Activated naive CD4-positive, alpha-beta T cell treated with anti-CD3 and anti-CD28 coated beads, Interleukin-2, amount 10 ng/mL, durations not matched to agents 7 days and 5 days (primary cell): ENCODE data around the gene PPP4R3A.
"Not testable (repeated sequence)": the region's sequence is repeated elsewhere in the genome, so short reads cannot be mapped to it uniquely, and the experiment has no call there.

Experiments used
- CTCF ChIA-PET: fragments of 350-600 bp; sonication (Branson Sonifier 250); formaldehyde crosslinking; loops from one replicate; lab custom pipeline; 2021; ENCODE audit warnings: antibody characterized with exemption; lab: Charles Lee
- DNase-seq: peaks from one replicate; pipeline ENCODE4 v3.0.0-alpha.2; 2020
- H3K27ac Mint-ChIP-seq: one replicate; pipeline ENCODE4 v1.8.0; 2021; ENCODE audit warnings: mild to moderate bottlenecking, moderate library complexity, mixed read lengths
- H3K27me3 Mint-ChIP-seq: one replicate; pipeline ENCODE4 v1.8.0; 2021; ENCODE audit warnings: mild to moderate bottlenecking, mixed read lengths
- H3K36me3 Mint-ChIP-seq: one replicate; pipeline ENCODE4 v1.8.0; 2021; ENCODE audit warnings: mixed read lengths
- H3K4me1 Mint-ChIP-seq: one replicate; pipeline ENCODE4 v1.8.0; 2021; ENCODE audit warnings: mixed read lengths
- H3K4me3 Mint-ChIP-seq: one replicate; pipeline ENCODE4 v1.8.0; 2021; ENCODE audit warnings: mild to moderate bottlenecking, moderate library complexity, mixed read lengths
- H3K9me3 Mint-ChIP-seq: one replicate; pipeline ENCODE4 v1.8.0; 2021; ENCODE audit warnings: mixed read lengths

The PPP4R3A gene

DNA sequence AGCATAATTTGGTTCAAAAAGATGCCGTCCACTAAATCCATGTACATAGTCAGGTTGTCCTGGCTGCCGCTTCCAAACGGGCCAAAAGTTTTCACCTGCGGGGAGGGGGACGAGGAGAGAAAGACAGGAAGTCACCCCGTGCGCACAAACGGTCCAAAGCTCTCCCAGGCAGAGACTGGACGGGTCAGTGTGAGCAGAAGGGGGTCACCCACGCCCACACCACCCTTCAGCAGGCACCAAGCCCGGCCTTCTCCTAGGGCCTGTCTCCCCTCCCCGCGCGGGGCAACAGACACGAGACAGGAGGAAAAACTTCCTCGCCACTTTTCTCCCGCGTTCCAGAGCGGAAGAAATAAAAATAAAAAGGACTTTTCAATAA is 93.4 kb downstream of the PPP4R3A start:
- Mint-ChIP-seq H3K4me3 (peak overlapping the region; percentile 94), H3K27ac (peak overlapping the region; percentile 99), H3K9me3 (no peaks in the 10 kb centered on the region), H3K36me3 (peaks cover 43% of the 10 kb centered on the region), H3K27me3 (peaks cover 11% of the 10 kb centered on the region), H3K4me1 (peaks cover 48% of the 10 kb centered on the region)
- CTCF ChIA-PET: interaction anchor here (1.2 to 8.5 kb wide), 8 partner anchors 11 to 130 kb away, joined by 3 to 85 read pairs (median 6); no protein-coding TSS in a partner anchor
- peak; percentile 46 for DNase-seq

- Mint-ChIP-seq H3K27ac (peak overlapping the region; percentile 99), H3K4me1 (peaks cover 54% of the 10 kb centered on the region), H3K9me3 (no peaks in the 10 kb centered on the region), H3K4me3 (peak overlapping the region; percentile 94), H3K36me3 (peaks cover 48% of the 10 kb centered on the region), H3K27me3 (peaks cover 9% of the 10 kb centered on the region)
- peak; percentile 84 for DNase-seq
- CTCF ChIA-PET: interaction anchor here (0.6 to 8.5 kb wide), 14 partner anchors 9 to 156 kb away, joined by 3 to 85 read pairs (median 3); no protein-coding TSS in a partner anchor
These were observed 94.0 kb downstream of the PPP4R3A start for GRCh38 chr14:91415794-91416743.

- CTCF ChIA-PET: interaction anchor here (0.9 to 8.5 kb wide), 5 partner anchors 9 to 90 kb away, joined by 3 to 85 read pairs (median 4); no protein-coding TSS in a partner anchor
- H3K27ac Mint-ChIP-seq: peak overlapping the region; percentile 99
- no peak for DNase-seq
- H3K4me1 Mint-ChIP-seq: peaks cover 66% of the 10 kb centered on the region
- peak overlapping the region; percentile 94 for H3K4me3 Mint-ChIP-seq
- no peaks in the 10 kb centered on the region for H3K9me3 Mint-ChIP-seq
- peaks cover 62% of the 10 kb centered on the region for H3K36me3 Mint-ChIP-seq
- peaks cover 4% of the 10 kb centered on the region for H3K27me3 Mint-ChIP-seq
These were observed 95.7 kb downstream of the PPP4R3A start for GRCh38 chr14:91414475-91414833.

GRCh38 chr14:91413547-91414474 is 96.3 kb downstream of the PPP4R3A start:
- H3K27ac Mint-ChIP-seq: peak overlapping the region; percentile 99
- peak overlapping the region; percentile 94 for H3K4me3 Mint-ChIP-seq
- DNase-seq: peak; percentile 65
- peaks cover 65% of the 10 kb centered on the region for H3K36me3 Mint-ChIP-seq
- CTCF ChIA-PET: interaction anchor here (0.9 to 8.5 kb wide), 5 partner anchors 8 to 89 kb away, joined by 3 to 85 read pairs (median 4); no protein-coding TSS in a partner anchor
- peaks cover 63% of the 10 kb centered on the region for H3K4me1 Mint-ChIP-seq
- H3K27me3 Mint-ChIP-seq: peaks cover 2% of the 10 kb centered on the region
- H3K9me3 Mint-ChIP-seq: no peaks in the 10 kb centered on the region

GRCh38 chr14:91412939-91413338 is 97.2 kb downstream of the PPP4R3A start:
- Mint-ChIP-seq H3K4me1 (peaks cover 66% of the 10 kb centered on the region), H3K9me3 (no peaks in the 10 kb centered on the region), H3K36me3 (peaks cover 74% of the 10 kb centered on the region), H3K4me3 (peak overlapping the region; percentile 94), H3K27me3 (no peaks in the 10 kb centered on the region), H3K27ac (peak overlapping the region; percentile 99)
- DNase-seq: no peak
- CTCF ChIA-PET: interaction anchor here (0.8 to 8.5 kb wide), 2 partner anchors 40 to 88 kb away, joined by 3 to 85 read pairs; no protein-coding TSS in a partner anchor

- Mint-ChIP-seq H3K36me3 (peaks cover 85% of the 10 kb centered on the region), H3K9me3 (no peaks in the 10 kb centered on the region), H3K27me3 (no peaks in the 10 kb centered on the region), H3K4me1 (peaks cover 86% of the 10 kb centered on the region), H3K27ac (peak overlapping the region; percentile 88), H3K4me3 (peak overlapping the region; percentile 63)
- CTCF ChIA-PET: interaction anchor here (0.6 to 1.7 kb wide), 8 partner anchors 11 to 172 kb away, joined by 3 to 10 read pairs (median 4); no protein-coding TSS in a partner anchor
- peak; percentile 29 for DNase-seq
These were observed 99.2 kb downstream of the PPP4R3A start for GRCh38 chr14:91410771-91411536.

- no peaks in the 10 kb centered on the region for H3K9me3 Mint-ChIP-seq
- H3K4me3 Mint-ChIP-seq: peak overlapping the region; percentile 63
- CTCF ChIA-PET: interaction anchor here (1.3 to 1.7 kb wide), 3 partner anchors 10 to 91 kb away, joined by 4 to 10 read pairs (median 8); no protein-coding TSS in a partner anchor
- no peaks in the 10 kb centered on the region for H3K27me3 Mint-ChIP-seq
- peaks cover 91% of the 10 kb centered on the region for H3K4me1 Mint-ChIP-seq
- peak; percentile 25 for DNase-seq
- H3K27ac Mint-ChIP-seq: peak overlapping the region; percentile 88
- H3K36me3 Mint-ChIP-seq: peaks cover 88% of the 10 kb centered on the region
These were observed 100.0 kb downstream of the PPP4R3A start for GRCh38 chr14:91409928-91410718.

DNA sequence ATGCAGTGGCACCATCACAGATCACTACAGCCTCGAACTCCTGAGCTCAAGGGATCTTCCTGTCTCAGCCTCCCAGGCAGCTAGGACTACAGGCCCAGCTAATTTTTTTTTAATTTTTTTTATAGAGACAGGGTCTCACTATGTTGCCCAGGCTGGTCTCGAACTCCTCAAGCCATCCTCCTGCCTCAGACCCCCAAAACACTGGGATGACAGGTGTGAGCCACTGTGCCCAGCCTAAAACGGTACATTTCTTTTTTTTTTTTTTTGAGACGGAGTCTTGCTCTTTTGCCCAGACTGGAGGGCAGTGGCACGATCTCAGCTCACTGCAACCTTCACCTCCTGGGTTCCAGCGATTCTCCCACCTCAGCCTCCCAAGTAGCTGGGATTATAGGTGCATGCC is 100.9 kb downstream of the PPP4R3A start:
- H3K4me1 Mint-ChIP-seq: peaks cover 92% of the 10 kb centered on the region
- CTCF ChIA-PET: interaction anchor here (0.8 kb wide), 1 partner anchor 86 kb away, joined by 5 read pairs; no protein-coding TSS in a partner anchor
- H3K9me3 Mint-ChIP-seq, H3K27me3 Mint-ChIP-seq, H3K4me3 Mint-ChIP-seq: not testable (repeated sequence)
- H3K27ac Mint-ChIP-seq: peak overlapping the region; percentile 74
- H3K36me3 Mint-ChIP-seq: peaks cover 84% of the 10 kb centered on the region
- DNase-seq: peak; percentile 20
